ENCODE data around the gene ATP6AP1.
A peak's percentile ranks its signal among the peaks of the same experiment; 100 is the strongest.

The ATP6AP1 gene

GRCh38 chrX:154458954-154459778 is 30.7 kb downstream of the ATP6AP1 start:
- Histone ChIP-seq H3K9me3 (ENCODE audit: insufficient read depth, low read length) (no peaks in the 10 kb centered on the region), H3K27me3 (ENCODE audit: low read length) (no peaks in the 10 kb centered on the region), H3K9ac (ENCODE audit: low read length) (peak overlapping the region; percentile 80), H3K36me3 (ENCODE audit: low read length) (no peaks in the 10 kb centered on the region), H3K27ac (ENCODE audit: low read depth, low read length) (no peak overlapping the region), H3K4me2 (ENCODE audit: low read depth, low read length, poor library complexity, severe bottlenecking) (peak overlapping the region; percentile 84), H4K20me1 (ENCODE audit: low read depth, low read length) (no peaks in the 10 kb centered on the region), H3F3A (ENCODE audit: insufficient read depth) (0 out of 2 replicates have a peak, but pooled peaks cover 2% of the 10 kb centered on the region), H2AFZ (ENCODE audit: low read depth, low read length, severe bottlenecking) (no peak overlapping the region), H3K4me3 (ENCODE audit: insufficient read depth, low read length, poor library complexity, severe bottlenecking) (peak overlapping the region; percentile 75), H3K79me2 (ENCODE audit: insufficient read depth, low read length) (peaks cover 10% of the 10 kb centered on the region), H3K9me2 (replicated peaks; ENCODE audit: insufficient read depth, low read length) (no peaks in the 10 kb centered on the region)
- no peak for TF ChIP-seq CTCF (IDR thresholded peaks at IDR 0.05; ENCODE audit: insufficient read depth, low read length, poor library complexity, severe bottlenecking)
- no peak for TF ChIP-seq EZH2phosphoT487 (conservative IDR thresholded peaks at IDR 0.05; ENCODE audit: low read length)

DNA sequence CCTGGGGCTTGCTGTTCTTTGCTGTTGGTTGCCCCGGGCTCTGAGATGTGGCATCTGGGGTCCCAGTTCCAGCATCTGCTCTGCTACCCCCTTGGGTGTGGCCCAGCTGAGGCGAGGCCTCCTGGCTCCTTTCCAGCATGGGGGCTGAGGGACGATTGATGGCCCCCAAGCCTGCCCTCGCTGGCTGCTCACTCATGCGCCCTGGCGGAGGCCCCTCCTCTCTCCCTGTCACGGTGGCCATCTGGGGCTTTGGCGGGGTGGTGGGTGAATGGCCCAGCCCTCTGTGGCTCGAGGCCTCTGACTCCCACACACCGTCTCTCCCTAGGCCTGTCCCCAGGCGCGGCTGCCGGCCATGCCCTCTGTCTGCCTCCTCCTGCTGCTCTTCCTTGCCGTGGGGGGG is 31.4 kb downstream of the ATP6AP1 start:
- H3K27ac ChIP-seq (ENCODE audit: low read depth, low read length): no peak overlapping the region
- peaks cover 10% of the 10 kb centered on the region for H3K79me2 ChIP-seq (ENCODE audit: insufficient read depth, low read length)
- H3K27me3 ChIP-seq (ENCODE audit: low read length): no peaks in the 10 kb centered on the region
- peak overlapping the region; percentile 84 for H3K4me2 ChIP-seq (ENCODE audit: low read depth, low read length, poor library complexity, severe bottlenecking)
- no peaks in the 10 kb centered on the region for H4K20me1 ChIP-seq (ENCODE audit: low read depth, low read length)
- no peak overlapping the region for H2AFZ ChIP-seq (ENCODE audit: low read depth, low read length, severe bottlenecking)
- no peak overlapping the region for H3K4me3 ChIP-seq (ENCODE audit: insufficient read depth, low read length, poor library complexity, severe bottlenecking)
- H3F3A ChIP-seq (ENCODE audit: insufficient read depth): 0 out of 2 replicates have a peak, but pooled peaks cover 2% of the 10 kb centered on the region
- TF ChIP-seq EZH2phosphoT487 (conservative IDR thresholded peaks at IDR 0.05; ENCODE audit: low read length) (no peak), CTCF (IDR thresholded peaks at IDR 0.05; ENCODE audit: insufficient read depth, low read length, poor library complexity, severe bottlenecking) (no peak)
- H3K9ac ChIP-seq (ENCODE audit: low read length): peak overlapping the region; percentile 80
- no peaks in the 10 kb centered on the region for H3K9me3 ChIP-seq (ENCODE audit: insufficient read depth, low read length)
- no peaks in the 10 kb centered on the region for H3K36me3 ChIP-seq (ENCODE audit: low read length)
- H3K9me2 ChIP-seq (replicated peaks; ENCODE audit: insufficient read depth, low read length): no peaks in the 10 kb centered on the region

DNA sequence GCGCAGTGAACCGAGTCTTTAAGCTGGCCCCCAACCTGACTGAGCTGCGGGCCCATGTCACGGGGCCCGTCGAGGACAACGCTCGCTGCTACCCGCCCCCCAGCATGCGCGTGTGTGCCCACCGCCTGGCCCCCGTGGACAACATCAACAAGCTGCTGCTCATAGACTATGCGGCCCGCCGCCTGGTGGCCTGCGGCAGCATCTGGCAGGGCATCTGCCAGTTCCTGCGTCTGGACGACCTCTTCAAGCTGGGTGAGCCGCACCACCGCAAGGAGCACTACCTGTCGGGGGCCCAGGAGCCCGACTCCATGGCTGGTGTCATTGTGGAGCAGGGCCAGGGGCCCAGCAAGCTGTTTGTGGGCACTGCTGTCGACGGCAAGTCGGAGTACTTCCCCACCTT is 31.8 kb downstream of the ATP6AP1 start:
- Histone ChIP-seq H3K4me2 (ENCODE audit: low read depth, low read length, poor library complexity, severe bottlenecking) (no peak overlapping the region), H3K9me3 (ENCODE audit: insufficient read depth, low read length) (no peaks in the 10 kb centered on the region), H2AFZ (ENCODE audit: low read depth, low read length, severe bottlenecking) (no peak overlapping the region), H4K20me1 (ENCODE audit: low read depth, low read length) (no peaks in the 10 kb centered on the region), H3K4me3 (ENCODE audit: insufficient read depth, low read length, poor library complexity, severe bottlenecking) (no peak overlapping the region), H3K9me2 (replicated peaks; ENCODE audit: insufficient read depth, low read length) (no peaks in the 10 kb centered on the region), H3K79me2 (ENCODE audit: insufficient read depth, low read length) (peaks cover 10% of the 10 kb centered on the region), H3F3A (ENCODE audit: insufficient read depth) (0 out of 2 replicates have a peak, but pooled peaks cover 2% of the 10 kb centered on the region), H3K9ac (ENCODE audit: low read length) (no peak overlapping the region), H3K27ac (ENCODE audit: low read depth, low read length) (no peak overlapping the region), H3K36me3 (ENCODE audit: low read length) (no peaks in the 10 kb centered on the region), H3K27me3 (ENCODE audit: low read length) (no peaks in the 10 kb centered on the region)
- TF ChIP-seq CTCF (IDR thresholded peaks at IDR 0.05; ENCODE audit: insufficient read depth, low read length, poor library complexity, severe bottlenecking) (no peak), EZH2phosphoT487 (conservative IDR thresholded peaks at IDR 0.05; ENCODE audit: low read length) (no peak)
